Putamen (tissue), 1 donor: ENCODE measurements around the gene CLDN14.
A peak's percentile ranks its signal among the peaks of the same experiment; 100 is the strongest.

ENCODE experiments used
- DNase-seq: peaks from one replicate; pipeline ENCODE4 v3.0.0-alpha.2; 2016; ENCODE audit warnings: low spot score

CLDN14 gene

DNA sequence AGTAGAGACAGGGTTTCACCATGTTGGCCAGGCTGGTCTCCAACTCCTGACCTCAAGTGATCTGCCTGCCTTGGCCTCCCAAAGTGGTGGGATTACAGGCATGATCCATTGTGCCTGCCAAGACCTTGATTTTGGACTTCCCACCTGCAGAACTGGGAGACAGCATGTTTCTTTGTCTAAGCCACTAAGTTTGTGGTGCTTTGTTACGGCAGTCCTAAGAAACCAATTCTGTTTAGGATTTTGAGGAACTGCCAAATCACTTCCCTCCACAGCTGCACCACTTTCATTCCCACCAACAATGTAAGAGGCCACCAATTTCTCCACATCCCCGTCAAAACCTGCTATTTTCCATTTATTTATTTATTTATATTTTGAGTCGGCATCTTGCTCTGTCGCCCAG lies 48.7 kb downstream of the CLDN14 start:
- DNase-seq = no peak

DNA sequence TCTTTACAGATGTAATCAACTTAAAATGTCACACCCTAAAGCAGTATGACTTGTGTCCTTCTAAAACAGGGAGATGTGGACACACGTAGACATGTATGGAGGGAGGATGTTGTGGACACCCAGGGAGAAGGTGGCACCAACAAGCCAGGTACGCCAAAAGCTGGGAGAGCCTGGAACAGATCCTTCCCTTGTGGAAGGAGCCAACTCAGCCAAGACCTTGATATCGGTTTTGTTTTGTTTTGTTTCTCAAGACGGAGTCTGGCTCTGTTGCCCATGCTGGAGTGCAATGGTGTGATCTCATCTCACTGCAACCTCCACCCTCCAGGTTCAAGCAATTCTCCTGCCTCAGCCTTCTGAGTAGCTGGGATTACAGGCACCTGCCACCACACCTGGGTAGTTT lies 49.1 kb downstream of the CLDN14 start:
- no peak for DNase-seq

DNA sequence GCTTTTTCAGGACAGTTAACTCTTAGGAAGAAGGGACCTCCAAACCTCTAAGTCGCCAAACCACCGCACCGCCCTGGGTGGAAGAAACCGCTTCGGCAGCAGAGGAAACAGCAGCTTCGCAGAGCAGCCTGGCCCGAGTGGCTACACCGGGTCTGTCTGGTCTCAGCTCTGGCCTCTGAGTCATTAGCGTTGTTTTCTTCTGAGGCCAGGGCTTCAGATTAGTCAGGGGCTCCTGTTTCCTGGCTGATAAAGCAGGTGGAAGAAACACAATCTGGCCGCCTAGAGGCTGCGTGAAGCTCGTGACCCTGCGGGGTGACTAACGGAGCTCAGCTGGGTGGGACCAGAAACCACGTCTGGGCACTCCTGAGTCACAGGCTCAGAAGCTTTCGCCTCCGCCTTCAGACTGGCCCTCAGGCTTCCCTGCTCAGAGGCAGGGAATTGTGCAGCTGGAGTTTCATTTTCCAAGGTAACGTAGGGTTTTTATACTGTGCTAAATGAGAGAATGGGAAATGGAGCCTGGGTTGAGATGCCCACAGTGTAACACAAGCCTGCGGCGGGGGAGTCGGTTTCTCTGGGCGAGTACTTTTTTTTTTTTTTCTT lies 49.9 kb downstream of the CLDN14 start:
- DNase-seq = no peak

DNA sequence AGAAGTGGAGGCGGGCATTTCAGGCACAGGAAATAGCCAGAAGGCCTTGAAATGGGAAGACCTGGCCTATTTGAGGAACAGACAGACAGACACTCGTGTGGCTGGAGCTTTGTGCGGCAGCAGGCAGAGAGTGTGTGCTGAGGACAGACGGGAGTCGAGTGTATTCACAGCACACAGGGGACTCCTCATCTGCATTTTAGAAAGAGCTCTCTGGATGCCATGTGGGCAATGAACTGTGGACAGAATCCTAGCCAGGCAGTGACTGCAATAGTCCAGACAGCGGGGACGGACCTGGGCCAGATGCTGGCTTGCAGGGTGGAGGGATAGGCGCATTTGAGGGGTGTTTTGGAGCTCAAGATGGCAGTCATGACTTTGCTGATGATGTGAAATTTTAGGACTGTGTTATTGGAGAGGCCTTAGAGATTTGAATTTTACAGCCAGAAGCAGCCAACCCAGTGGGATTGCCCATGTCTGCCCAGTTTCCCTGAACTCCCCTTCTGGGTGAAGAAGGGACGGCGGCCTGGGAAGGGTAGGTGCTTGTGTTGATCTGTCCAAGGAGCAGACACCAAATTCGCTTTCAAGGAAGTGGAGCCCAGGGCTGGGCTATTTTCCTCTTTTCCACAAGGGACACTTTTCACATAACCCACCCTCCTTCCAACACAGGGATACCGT lies 51.0 kb downstream of the CLDN14 start:
- DNase-seq = no peak

DNA sequence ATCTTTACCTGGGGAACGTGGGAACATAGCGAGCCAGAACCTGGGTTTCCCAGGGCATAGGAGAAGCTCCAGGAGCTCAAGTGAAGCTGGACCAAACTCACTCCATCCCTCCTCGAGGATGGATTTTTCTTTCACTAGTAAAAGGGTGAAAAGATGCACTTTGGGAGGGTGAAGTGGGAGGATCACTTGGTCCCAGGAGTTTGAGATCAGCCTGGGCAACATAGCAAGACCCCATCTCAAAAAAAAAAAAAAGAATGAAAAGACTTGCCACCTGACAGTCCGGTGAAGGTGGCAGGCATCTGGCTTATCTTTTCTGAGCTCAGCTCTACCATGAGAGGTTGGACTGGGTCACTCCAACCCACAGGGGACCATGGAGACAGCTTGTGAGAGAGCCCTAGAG lies 52.4 kb downstream of the CLDN14 start:
- DNase-seq = no peak

DNA sequence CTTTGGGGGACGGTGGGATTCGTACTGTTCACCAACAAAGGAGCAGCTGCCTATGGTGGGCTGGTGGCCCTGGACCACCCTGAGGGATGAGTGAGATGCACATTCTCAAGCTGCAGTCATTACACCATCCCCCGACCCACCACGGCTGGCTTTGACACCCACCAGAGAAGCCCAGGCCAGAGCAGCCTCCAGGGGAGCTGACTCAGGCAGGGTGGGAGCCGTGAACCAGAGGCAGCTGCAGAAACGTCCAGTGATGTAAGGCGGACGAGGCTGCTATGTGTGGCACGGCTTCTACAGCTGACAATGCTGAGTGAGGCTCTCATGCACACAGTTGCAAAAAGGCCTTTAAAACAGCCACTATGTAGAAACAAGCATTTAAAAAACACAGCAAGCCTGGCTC lies 54.6 kb downstream of the CLDN14 start:
- no peak for DNase-seq

DNA sequence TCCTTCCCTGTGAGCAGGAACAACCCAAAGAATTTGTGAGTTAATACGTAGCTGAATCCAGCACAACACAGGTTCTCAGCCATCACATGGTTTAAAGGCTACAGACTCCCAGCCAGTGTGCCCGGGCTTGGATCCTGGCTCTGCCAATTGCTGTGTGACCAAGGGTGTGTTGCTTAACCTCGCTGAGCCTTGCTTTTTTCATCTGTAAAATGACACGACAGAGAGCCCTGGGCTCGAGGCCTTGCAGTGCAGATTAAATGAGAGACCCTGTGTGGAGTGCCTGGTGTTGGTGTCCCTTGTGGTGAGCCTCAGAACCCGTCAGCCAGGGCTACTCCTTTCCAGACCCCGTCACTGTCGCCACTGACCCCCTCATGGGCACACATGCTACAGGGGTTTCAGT lies 55.3 kb downstream of the CLDN14 start:
- no peak for DNase-seq

DNA sequence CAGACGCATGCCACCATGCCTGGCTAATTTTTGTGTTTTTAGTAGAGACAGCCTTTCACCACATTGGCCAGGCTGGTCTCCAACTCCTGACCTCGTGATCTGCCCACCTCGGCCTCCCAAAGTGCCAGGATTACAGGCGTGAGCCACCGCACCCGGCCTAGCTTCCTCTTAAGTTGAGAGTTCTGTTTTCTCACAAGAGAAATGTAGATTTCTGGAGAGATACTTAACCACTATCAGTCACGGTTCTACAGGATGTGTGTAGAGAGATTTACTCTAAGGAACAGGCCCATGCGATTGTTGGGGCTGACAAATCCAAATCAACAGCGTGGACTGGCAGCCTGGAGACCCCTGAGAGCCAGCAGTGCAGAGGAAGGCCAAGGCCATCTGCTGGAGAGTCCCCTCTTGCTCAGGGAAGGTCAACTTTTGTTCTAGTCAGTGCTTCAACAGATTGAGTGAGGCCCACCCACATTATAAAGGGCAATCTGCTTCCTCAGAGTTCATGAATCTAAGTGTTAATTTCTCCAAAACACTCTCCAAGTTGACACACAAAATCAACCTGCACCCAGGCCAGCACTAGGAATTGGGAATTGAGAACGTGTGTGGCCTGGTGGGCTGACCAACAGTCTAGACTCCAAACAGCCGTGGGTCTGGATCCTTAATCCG lies 56.0 kb downstream of the CLDN14 start:
- DNase-seq = no peak

DNA sequence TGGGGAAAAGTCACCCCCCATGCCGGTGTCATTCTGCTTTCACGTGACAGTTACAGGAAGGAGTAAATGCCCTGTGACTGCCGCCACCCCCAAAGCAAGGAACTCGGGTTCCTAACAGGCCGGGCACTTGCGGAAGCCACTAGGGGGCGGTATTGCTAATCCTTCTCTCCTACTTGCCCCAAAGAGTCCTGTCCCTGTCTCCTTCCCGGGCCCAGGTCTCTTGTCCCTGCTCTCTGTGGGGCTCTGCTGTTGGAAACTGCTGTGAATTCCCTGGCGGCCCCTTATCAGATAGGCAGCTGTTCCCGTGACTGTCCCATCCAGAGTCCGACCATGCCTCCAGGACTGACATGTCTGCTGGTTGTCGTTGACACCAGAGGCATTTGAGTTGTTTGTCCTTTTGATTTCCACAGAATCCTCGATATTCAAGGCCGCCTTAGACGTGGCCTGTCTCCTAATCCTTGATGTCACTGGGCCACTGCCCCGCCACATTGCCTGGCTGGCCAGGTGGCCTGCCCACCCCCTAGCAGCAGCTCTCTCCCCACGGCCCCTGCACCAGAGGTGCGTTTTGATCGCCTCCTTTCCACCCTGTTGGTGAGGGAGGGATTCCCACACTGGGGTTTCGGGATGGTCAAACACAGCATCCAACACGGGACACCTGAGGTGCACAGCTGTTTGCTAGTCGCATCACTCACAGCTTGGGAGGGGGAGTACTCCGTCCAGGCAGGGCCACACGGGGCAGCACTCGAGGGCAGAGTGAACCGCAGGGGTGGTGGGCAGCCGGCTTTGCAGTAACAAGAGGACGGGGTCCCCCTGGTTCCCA lies 57.4 kb downstream of the CLDN14 start:
- DNase-seq = no peak

DNA sequence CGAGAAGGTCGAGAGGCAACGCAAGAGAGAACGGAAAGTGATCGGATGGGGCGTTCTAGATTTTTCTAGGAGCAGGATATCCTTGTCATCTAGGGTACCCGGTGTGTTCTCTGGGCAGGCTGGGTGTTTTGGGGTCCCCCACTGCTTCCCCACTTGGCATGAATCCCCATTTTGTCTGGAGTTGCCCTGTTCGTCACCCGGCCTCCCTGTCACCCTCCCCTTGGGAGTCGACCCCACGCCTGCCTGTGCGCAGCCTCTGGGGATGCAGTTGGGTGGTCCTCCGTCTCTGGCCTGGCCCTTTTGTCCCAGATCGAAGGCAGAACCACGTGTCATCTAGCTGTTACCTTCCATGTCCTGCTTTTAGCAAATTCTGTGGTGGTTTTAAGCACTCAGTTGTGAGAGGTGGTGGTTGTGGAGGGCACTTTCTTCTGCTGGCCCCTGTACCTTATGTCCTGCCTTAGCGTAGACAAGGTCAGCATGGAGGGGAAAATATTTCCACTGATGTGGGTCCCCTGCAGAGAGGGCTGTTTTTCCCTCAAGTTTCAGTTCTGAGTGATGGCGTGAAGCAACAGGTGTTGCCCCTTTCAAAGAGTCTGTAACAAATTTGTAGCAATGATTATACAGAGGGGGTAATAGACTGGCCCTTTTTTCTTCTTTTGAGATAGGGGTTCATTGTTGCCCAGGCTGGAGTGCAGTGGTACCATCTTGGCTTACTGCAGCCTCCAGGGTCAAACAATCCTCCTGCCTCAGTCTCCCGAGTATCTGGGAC lies 59.2 kb downstream of the CLDN14 start:
- DNase-seq = no peak

DNA sequence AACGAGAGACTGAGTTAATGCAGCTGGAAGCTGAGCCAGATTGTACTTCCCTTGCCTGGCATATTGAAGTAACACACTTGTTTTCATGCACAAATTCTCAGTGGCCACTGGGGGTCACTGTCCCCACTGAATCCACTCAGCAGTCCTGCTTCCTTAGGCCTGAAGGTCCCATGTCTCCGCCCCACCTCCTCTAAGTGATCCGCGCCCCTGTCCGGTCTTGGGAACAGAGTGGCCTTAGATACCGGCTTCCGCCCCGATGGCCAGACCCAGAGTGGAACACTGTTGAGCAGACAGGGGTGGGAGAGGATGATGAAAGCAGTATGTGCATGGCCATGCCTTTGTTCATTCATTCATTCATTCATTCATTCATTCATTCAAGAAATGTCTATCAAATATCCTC lies 59.9 kb downstream of the CLDN14 start:
- DNase-seq = peak; percentile 57

DNA sequence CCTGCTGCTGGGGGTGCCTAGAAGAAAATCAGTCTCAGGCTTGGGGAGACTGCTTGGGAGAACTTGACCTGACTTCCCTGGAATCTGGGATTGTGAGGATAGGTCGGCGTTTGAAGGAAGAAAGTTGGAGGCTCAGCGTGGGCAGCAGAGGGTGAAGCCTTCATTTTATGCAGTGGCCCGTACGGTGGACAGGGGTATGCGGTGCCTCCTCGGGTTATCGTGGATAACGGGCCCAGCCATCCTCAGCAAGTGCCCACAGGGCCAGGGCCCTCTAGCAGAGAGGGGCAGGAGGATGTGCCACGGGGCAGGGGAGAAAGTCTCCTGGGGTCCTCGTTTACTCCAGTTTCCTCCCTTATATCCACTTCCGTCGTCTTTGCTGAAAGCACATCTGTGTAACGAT lies 60.7 kb downstream of the CLDN14 start:
- no peak for DNase-seq

DNA sequence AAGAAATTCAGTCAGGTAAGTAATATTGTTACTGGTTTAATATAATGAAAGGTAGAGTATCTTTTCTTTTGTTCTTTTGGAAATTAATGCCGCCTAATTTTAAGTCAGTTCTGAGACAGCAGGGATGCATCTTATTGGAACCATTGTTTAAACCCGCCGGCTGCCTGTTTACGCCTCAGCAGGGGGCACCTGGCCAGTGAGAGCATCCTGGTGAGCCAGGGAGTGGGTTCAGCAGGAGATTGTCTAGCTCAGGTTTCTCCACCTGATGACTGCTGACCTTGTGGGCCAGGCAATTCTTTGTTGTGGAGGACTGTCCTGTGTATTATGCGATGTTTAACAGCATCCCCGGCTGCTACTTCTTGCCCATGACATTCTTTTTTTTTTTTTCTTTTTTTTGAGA lies 64.5 kb downstream of the CLDN14 start:
- no peak for DNase-seq

DNA sequence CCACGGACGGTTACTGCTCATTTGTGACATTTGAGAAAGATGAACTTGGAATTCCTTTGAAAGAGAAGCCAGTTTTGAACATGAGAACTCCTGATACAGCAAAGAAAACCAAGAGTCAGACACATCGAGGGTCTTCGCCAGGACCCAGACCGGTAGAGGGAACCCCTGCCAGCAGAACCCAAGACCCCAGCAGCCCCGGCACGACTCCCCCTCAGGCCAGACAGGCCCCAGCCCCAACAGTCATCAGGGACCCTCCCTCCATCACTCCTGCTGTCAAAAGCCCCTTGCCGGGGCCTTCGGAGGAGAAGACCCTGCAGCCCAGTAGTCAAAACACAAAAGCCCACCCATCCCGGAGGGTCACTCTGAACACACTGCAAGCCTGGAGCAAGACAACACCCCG lies 67.0 kb downstream of the CLDN14 start:
- no peak for DNase-seq

DNA sequence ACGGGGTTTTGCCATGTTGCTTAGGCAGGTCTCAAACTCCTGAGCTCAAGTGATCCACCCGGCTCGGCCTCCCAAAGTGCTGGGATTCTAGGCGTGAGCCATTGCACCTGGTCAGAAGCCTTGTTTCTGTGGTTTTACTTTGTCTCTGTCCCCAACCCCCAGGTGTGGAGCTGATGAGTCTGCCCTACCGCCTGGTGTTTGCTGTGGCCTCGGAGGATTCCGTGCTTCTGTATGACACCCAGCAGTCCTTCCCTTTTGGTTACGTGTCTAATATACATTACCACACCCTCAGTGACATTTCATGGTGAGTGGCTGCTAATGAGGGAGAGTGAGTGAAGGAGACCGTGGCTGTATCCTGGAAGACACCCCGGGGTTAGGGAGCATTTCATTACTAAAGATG lies 68.6 kb downstream of the CLDN14 start:
- DNase-seq = no peak
